GM13977 (cell line): ENCODE data around the gene PSME4.

Experiments used
- DNase-seq: peaks from one replicate; pipeline ENCODE4 v3.0.0; 2012; ENCODE audit warnings: low spot score
- in situ Hi-C: fragments of 300-500 bp; cut with MboI; formaldehyde crosslinking; loops from one replicate; pipeline ENCODE4 v1.12.0; 2022; ENCODE audit warnings: low sequenced_read_pairs, low pct_unique_long_range_greater_than_20kb, mixed read lengths, inconsistent platforms; ENCODE audit not compliant: unreplicated experiment
- TF ChIP-seq, protein P1 (sequence below): IDR thresholded peaks from 2 replicates; pipeline ENCODE4 v1.5.1; 2012; ENCODE audit warnings: mild to moderate bottlenecking, control low read depth; ENCODE audit not compliant: insufficient read depth; ENCODE audit errors: extremely low read depth, missing control alignments

The PSME4 gene

DNA sequence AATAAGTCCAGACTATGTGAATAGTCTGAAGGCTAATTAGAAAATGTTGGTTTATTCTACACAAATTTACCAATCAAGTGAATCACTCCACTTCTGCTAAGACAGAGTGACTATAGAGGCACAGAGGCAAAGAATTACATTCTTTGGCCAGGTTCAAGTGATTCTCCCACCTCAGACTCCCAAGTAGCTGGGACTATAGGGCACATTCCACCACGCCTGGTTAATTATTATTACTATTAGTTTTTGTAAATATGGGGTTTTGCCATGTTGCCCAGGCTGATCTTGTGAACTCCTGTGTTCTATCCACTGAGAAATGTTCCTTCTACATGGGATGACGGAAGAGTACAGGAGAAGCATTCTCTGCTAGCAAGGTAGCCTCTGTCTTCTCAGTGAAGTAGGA is 37.6 kb upstream of the PSME4 start:
- TF ChIP-seq, protein P1, sequence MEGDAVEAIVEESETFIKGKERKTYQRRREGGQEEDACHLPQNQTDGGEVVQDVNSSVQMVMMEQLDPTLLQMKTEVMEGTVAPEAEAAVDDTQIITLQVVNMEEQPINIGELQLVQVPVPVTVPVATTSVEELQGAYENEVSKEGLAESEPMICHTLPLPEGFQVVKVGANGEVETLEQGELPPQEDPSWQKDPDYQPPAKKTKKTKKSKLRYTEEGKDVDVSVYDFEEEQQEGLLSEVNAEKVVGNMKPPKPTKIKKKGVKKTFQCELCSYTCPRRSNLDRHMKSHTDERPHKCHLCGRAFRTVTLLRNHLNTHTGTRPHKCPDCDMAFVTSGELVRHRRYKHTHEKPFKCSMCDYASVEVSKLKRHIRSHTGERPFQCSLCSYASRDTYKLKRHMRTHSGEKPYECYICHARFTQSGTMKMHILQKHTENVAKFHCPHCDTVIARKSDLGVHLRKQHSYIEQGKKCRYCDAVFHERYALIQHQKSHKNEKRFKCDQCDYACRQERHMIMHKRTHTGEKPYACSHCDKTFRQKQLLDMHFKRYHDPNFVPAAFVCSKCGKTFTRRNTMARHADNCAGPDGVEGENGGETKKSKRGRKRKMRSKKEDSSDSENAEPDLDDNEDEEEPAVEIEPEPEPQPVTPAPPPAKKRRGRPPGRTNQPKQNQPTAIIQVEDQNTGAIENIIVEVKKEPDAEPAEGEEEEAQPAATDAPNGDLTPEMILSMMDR: no peak
- in situ Hi-C loops: no loop called here
- DNase-seq: no peak

DNA sequence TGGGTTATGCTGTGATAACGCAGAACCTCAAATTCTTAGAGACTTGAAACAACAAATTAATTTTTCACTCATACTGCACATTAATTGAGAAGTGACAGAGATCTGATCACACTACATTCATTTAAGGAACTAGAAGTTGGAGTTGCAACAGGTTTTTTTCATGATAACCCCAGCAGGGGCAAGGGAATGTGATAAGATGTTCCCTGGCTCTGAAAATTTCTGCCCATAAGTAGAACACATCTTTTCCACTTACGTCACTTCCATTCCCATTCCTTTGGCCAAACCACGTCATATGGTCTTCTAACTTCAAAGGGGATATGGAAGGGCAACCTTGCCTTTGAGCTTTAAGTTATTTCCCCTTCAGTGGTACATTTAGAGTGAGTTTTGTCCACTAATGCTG is 29.7 kb upstream of the PSME4 start:
- in situ Hi-C loops: no loop called here
- TF ChIP-seq, protein P1: no peak
- no peak for DNase-seq

DNA sequence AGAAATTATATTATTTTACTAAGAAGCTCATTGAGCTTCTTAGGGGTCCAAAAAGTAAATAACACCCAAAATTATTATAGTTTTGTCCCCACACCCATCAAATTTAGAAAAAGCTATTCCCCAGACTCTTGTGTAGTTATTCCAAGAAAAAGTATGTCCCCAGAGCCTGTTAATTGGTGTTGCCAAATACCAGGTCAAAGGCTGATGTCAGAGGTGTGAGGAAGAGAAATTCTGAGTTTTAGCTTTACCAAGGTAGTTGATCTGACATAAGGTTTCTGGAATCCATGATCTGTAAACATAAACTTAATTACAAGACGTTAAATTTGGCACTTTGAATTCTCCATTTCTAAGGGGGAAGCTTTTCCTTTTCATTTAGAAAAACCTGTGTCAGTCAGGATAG is 29.3 kb upstream of the PSME4 start:
- in situ Hi-C loops: no loop called here
- DNase-seq: no peak
- TF ChIP-seq, protein P1: no peak

DNA sequence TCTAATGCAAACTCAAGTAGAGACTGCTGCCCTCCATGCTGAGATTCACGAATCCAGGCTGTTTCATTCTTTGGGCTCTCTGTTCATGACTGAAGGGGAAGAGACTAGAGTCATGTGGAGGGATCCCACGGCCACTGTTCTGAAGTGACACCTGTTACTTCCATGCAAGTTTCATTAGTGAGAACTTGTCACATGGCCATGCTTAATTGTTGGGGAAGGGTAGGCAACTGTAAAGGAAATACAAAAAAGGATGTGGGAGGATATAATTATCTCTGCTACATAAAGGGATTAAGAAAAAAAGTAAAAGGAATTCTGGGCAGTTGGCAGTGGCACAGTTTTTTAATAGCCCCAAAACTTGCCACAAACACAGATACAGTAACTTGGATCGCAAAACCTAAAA is 28.0 kb upstream of the PSME4 start:
- in situ Hi-C loops: no loop called here
- DNase-seq: no peak
- TF ChIP-seq, protein P1: no peak

DNA sequence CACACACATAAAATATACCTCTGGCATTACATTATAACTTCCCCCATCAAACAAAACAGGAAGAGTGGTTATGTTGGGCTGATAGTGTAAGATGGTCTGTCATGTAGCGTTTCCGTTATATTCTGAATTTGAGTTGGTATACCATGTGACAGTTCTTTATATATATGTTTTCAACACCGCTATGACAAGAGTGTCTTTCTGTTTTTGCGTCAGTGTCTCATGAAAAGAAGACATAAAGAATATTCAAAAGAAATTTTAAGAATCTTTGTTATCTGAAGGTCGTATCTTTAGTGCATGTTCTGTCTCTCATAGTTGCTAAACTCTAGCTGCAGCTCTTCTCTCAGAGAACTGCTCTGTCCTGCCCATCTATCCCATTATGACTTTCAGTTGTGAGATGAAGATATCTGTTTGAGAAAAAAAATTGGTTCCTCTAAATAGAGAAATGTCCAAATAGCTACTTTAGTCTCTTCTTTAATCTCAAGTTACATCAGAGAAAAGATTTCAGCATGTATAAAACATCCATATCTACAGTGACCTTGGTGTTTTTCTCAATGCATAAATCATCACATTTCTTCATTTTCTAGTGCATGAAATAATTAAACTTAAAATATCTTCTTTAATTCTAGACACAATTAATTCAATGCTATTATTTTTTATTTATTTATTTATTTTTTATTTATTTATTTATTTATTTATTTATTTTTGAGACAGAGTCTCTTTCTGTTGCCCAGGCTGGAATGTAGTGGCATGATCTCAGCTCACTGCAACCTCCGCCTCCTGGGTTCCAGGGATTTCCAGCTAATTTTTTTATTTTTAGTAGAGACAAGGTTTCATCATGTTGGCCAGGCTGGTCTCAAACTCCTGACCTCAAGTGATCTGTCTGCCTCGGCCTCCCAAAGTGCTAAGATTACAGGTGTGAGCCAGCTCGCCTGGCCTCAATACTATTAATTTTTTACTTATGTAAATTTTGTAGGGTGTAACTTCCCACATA is 24.3 kb upstream of the PSME4 start:
- DNase-seq: peak; percentile 60
- in situ Hi-C loops: no loop called here
- TF ChIP-seq, protein P1: no peak

DNA sequence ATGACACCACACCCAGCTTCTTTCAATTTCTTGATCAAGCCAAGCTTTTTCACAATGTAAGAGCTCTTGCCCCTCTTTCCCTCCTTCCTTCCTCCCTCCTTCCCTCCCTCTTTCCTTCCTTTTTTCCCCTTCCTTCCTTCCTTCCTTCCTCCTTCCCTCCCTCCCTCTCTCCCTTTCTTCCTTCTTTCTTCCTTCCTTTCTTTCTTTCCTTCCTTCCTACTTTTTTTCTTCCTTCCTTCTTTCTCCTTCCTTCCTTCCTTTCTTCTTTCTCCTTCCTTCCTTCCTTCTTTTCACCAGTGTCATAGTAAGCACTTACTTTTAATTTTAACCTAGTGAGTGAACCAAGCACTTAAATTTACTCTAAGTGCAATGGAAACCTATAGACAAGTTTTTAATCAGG is 21.2 kb upstream of the PSME4 start:
- TF ChIP-seq, protein P1: no peak
- DNase-seq: no peak
- in situ Hi-C loops: no loop called here
